OCI-LY7 (cell line): ENCODE measurements around the gene ACSM3.

ENCODE experiments used
- CTCF ChIP-seq: fragments of 200-600 bp; sonication (generic); conservative IDR thresholded peaks from 2 replicates; pipeline ENCODE4 v1.5.1; 2014; ENCODE audit warnings: mild to moderate bottlenecking, antibody characterized with exemption, low read length, moderate library complexity, mixed read lengths
- EZH2phosphoT487 ChIP-seq: fragments of 200-600 bp; sonication (generic); IDR thresholded peaks from 2 replicates; pipeline ENCODE4 v1.6.1; 2018; ENCODE audit warnings: low read depth, borderline replicate concordance, mild to moderate bottlenecking, mixed run types, antibody characterized with exemption, low read length, moderate library complexity, mixed read lengths

- TF ChIP-seq CTCF (no peak), EZH2phosphoT487 (no peak)
Observed at GRCh38 chr16:20784204-20784603, 20.4 kb downstream of the ACSM3 start.
